Measurements from ENCODE around the gene SERINC2. TPM values are rescaled to one million over a fixed set of nuclear protein-coding genes. Genes with fewer than 3 reads are reported as not detected.

SERINC2 gene
- total RNA-seq, 1 experiment from 2014 or later, result 14.0 TPM

GRCh38 chr1:31421371-31422040, 8.5 kb downstream of the SERINC2 start:
- Histone ChIP-seq H3K27ac (ENCODE audit: low read length) (no peak overlapping the region), H3K36me3 (ENCODE audit: control insufficient read depth, insufficient read depth, low read length) (no peaks in the 10 kb centered on the region), H3K9me3 (ENCODE audit: control insufficient read depth, insufficient read depth, low read depth, low read length) (no peaks in the 10 kb centered on the region), H3K4me1 (ENCODE audit: control insufficient read depth, insufficient read depth, low read length) (peaks cover 9% of the 10 kb centered on the region), H3K4me3 (ENCODE audit: low read depth in 2 of 2, low read length in 2 of 2) (no peak overlapping the region), H3K27me3 (ENCODE audit: control insufficient read depth, insufficient read depth, low read length) (no peaks in the 10 kb centered on the region)
- TF ChIP-seq POLR2AphosphoS5 (IDR thresholded peaks at IDR 0.05; ENCODE audit: low read depth, low read length), result no peak
- TF ChIP-seq REST (IDR thresholded peaks at IDR 0.05; ENCODE audit: insufficient read depth in 1 of 2, low read depth in 2 of 2, low read length in 1 of 2), result no peak
- no peak for TF ChIP-seq SIN3A (IDR thresholded peaks at IDR 0.05; ENCODE audit: borderline replicate concordance, insufficient read depth, low read depth, low read length)
- TF ChIP-seq TCF7L2 (IDR thresholded peaks at IDR 0.05; ENCODE audit: low read depth, low read length), result no peak
- peak; percentile 80 for TF ChIP-seq CTCF (IDR thresholded peaks at IDR 0.05)
- no TSS peak for BruUV-seq (replicated peaks)
- POLR2A ChIA-PET, result interaction anchor here (0.7 kb wide), 1 partner anchor 176 kb away, joined by 4 read pairs; no protein-coding TSS in a partner anchor
- intact Hi-C loops (cut with micrococcal nuclease; ENCODE audit: unreplicated experiment) (loop anchor here (5.0 kb wide), 1 partner anchor 239 kb away; no protein-coding TSS in a partner anchor), in situ Hi-C loops (cut with HindIII; ENCODE audit: low pct_unique_long_range_greater_than_20kb, low sequenced_read_pairs) (no loop called here)
- CTCF ChIA-PET, result interaction anchor here (0.6 to 1.6 kb wide), 8 partner anchors 27 to 236 kb away, joined by 3 to 11 read pairs (median 4); no protein-coding TSS in a partner anchor
- no peak for DNase-seq (ENCODE audit: low read depth, low spot score)
- peak; percentile 52; the same call in 1 of the 2 replicates for ATAC-seq

GRCh38 chr1:31422505-31423319, 9.7 kb downstream of the SERINC2 start:
- H3K9me3 ChIP-seq (ENCODE audit: control insufficient read depth, insufficient read depth, low read depth, low read length), result no peaks in the 10 kb centered on the region
- POLR2A ChIA-PET, result interaction anchor here (0.6 kb wide), 1 partner anchor 711 kb away, joined by 3 read pairs; no protein-coding TSS in a partner anchor
- H3K36me3 ChIP-seq (ENCODE audit: control insufficient read depth, insufficient read depth, low read length), result no peaks in the 10 kb centered on the region
- DNase-seq (ENCODE audit: low read depth, low spot score), result peak; percentile 91
- in situ Hi-C loops (cut with HindIII; ENCODE audit: low pct_unique_long_range_greater_than_20kb, low sequenced_read_pairs) (no loop called here), intact Hi-C loops (cut with micrococcal nuclease; ENCODE audit: unreplicated experiment) (loop anchor here (5.0 kb wide), 1 partner anchor 240 kb away; no protein-coding TSS in a partner anchor)
- H3K27ac ChIP-seq (ENCODE audit: low read length), result peak overlapping the region; percentile 32; the same call in 1 of the 2 replicates
- H3K4me3 ChIP-seq (ENCODE audit: low read depth in 2 of 2, low read length in 2 of 2), result no peak overlapping the region
- no peaks in the 10 kb centered on the region for H3K27me3 ChIP-seq (ENCODE audit: control insufficient read depth, insufficient read depth, low read length)
- peak; percentile 87 for ATAC-seq
- TF ChIP-seq SIN3A (IDR thresholded peaks at IDR 0.05; ENCODE audit: borderline replicate concordance, insufficient read depth, low read depth, low read length) (no peak), REST (IDR thresholded peaks at IDR 0.05; ENCODE audit: insufficient read depth in 1 of 2, low read depth in 2 of 2, low read length in 1 of 2) (no peak), POLR2AphosphoS5 (IDR thresholded peaks at IDR 0.05; ENCODE audit: low read depth, low read length) (no peak), TCF7L2 (IDR thresholded peaks at IDR 0.05; ENCODE audit: low read depth, low read length) (no peak), CTCF (IDR thresholded peaks at IDR 0.05) (peak; percentile 97)
- no TSS peak for BruUV-seq (replicated peaks)
- H3K4me1 ChIP-seq (ENCODE audit: control insufficient read depth, insufficient read depth, low read length), result peaks cover 9% of the 10 kb centered on the region
- CTCF ChIA-PET, result interaction anchor here (0.7 to 1.6 kb wide), 4 partner anchors 28 to 252 kb away, joined by 4 to 7 read pairs (median 4); no protein-coding TSS in a partner anchor

All from Panc1 (cell line).